SK-N-SH treated with all-trans-retinoic acid at 6 μM for 48 hours (cell line): ENCODE results near the gene RASSF1.

Experiments used
- ATAC-seq: fragments of 200-7000 bp; cut with Tn5 transposase; 3 replicates; pipeline ENCODE4 v1.9.1; 2020; ENCODE audit warnings: mild to moderate bottlenecking, moderate library complexity
- ARNTL ChIP-seq: fragments of 450-650 bp; formaldehyde crosslinking; IDR thresholded peaks from 2 replicates; pipeline ENCODE4 v1.5.0; 2020; ENCODE audit warnings: low read depth, mild to moderate bottlenecking, moderate library complexity, borderline replicate concordance
- BACH2 ChIP-seq: fragments of 250-450 bp; sonication (Bioruptor Pico); IDR thresholded peaks from 2 replicates; pipeline ENCODE4 v1.9.0; 2021; ENCODE audit warnings: mild to moderate bottlenecking, borderline replicate concordance
- CSDC2 ChIP-seq: fragments of 250-450 bp; sonication (Bioruptor Pico); IDR thresholded peaks from 2 replicates; pipeline ENCODE4 v1.5.0; 2020; ENCODE audit warnings: mild to moderate bottlenecking, moderate library complexity
- ESRRG ChIP-seq: fragments of 250-450 bp; sonication (Bioruptor Pico); IDR thresholded peaks from 2 replicates; pipeline ENCODE4 v1.6.1; 2021; ENCODE audit warnings: mild to moderate bottlenecking
- GLIS3 ChIP-seq: fragments of 250-450 bp; sonication (Bioruptor Pico); IDR thresholded peaks from 2 replicates; pipeline ENCODE4 v1.5.0; 2020; ENCODE audit warnings: mild to moderate bottlenecking, moderate library complexity
- ISL1 ChIP-seq: fragments of 250-450 bp; sonication (Bioruptor Pico); IDR thresholded peaks from 2 replicates; pipeline ENCODE4 v2.1.2; 2022; ENCODE audit warnings: mild to moderate bottlenecking, moderate library complexity
- OSR1 ChIP-seq: fragments of 250-450 bp; sonication (Bioruptor Pico); IDR thresholded peaks from 2 replicates; pipeline ENCODE4 v1.8.0; 2022; ENCODE audit warnings: moderate library complexity, mild to moderate bottlenecking, inconsistent platforms
- PATZ1 ChIP-seq: fragments of 250-450 bp; sonication (Bioruptor Pico); IDR thresholded peaks from 2 replicates; pipeline ENCODE4 v1.8.0; 2020; ENCODE audit warnings: mild to moderate bottlenecking, moderate library complexity, borderline replicate concordance
- POU6F1 ChIP-seq: fragments of 250-450 bp; sonication (Bioruptor Pico); IDR thresholded peaks from 2 replicates; pipeline ENCODE4 v1.8.0; 2021; ENCODE audit warnings: low read depth, mild to moderate bottlenecking, moderate library complexity, borderline replicate concordance
- PPARA ChIP-seq: fragments of 250-450 bp; sonication (Bioruptor Pico); IDR thresholded peaks from 2 replicates; pipeline ENCODE4 v1.5.0; 2020; ENCODE audit warnings: mild to moderate bottlenecking, borderline replicate concordance
- RARB ChIP-seq: fragments of 250-450 bp; sonication (Bioruptor Pico); IDR thresholded peaks from 2 replicates; pipeline ENCODE4 v1.8.0; 2021; ENCODE audit warnings: mild to moderate bottlenecking, moderate library complexity
- SNAI2 ChIP-seq: fragments of 250-450 bp; sonication (Bioruptor Pico); IDR thresholded peaks from 2 replicates; pipeline ENCODE4 v1.5.0; 2020; ENCODE audit warnings: mild to moderate bottlenecking, moderate library complexity
- TCF4 ChIP-seq: fragments of 250-450 bp; sonication (Bioruptor Pico); IDR thresholded peaks from 2 replicates; pipeline ENCODE4 v1.8.0; 2021; ENCODE audit warnings: mild to moderate bottlenecking, moderate library complexity, borderline replicate concordance
- TOX ChIP-seq: fragments of 250-450 bp; sonication (Bioruptor Pico); IDR thresholded peaks from 2 replicates; pipeline ENCODE4 v1.8.0; 2021; ENCODE audit warnings: mild to moderate bottlenecking, moderate library complexity, borderline replicate concordance
- TSHZ2 ChIP-seq: fragments of 250-450 bp; sonication (Bioruptor Pico); IDR thresholded peaks from 2 replicates; pipeline ENCODE4 v1.5.0; 2020; ENCODE audit warnings: mild to moderate bottlenecking, moderate library complexity
- ZC3H10 ChIP-seq: fragments of 250-450 bp; sonication (Bioruptor Pico); IDR thresholded peaks from 2 replicates; pipeline ENCODE4 v1.5.1; 2021; ENCODE audit warnings: mild to moderate bottlenecking, moderate library complexity
- ZFP3 ChIP-seq: fragments of 250-450 bp; sonication (Bioruptor Pico); IDR thresholded peaks from 2 replicates; pipeline ENCODE4 v1.5.0; 2020; ENCODE audit warnings: mild to moderate bottlenecking, moderate library complexity
- ZFP30 ChIP-seq: fragments of 450-650 bp; formaldehyde crosslinking; IDR thresholded peaks from 2 replicates; pipeline ENCODE4 v1.5.0; 2022; ENCODE audit warnings: mild to moderate bottlenecking, moderate library complexity
- ZNF565 ChIP-seq: fragments of 450-650 bp; formaldehyde crosslinking; conservative IDR thresholded peaks from 2 replicates; pipeline ENCODE4 v1.5.0; 2020; ENCODE audit warnings: low read depth, mild to moderate bottlenecking, moderate library complexity
- ZNF70 ChIP-seq: fragments of 450-650 bp; formaldehyde crosslinking; IDR thresholded peaks from 2 replicates; pipeline ENCODE4 v1.5.0; 2020; ENCODE audit warnings: mild to moderate bottlenecking, moderate library complexity
- ZNF8 ChIP-seq: fragments of 450-650 bp; formaldehyde crosslinking; IDR thresholded peaks from 2 replicates; pipeline ENCODE4 v1.5.0; 2020; ENCODE audit warnings: mild to moderate bottlenecking, moderate library complexity

Gene RASSF1

GRCh38 chr3:50294492-50295403, 45.9 kb downstream of the RASSF1 start:
- no peak for TF ChIP-seq TOX (CRISPR knock-in tag)
- no peak for TF ChIP-seq OSR1 (CRISPR knock-in tag)
- no peak for TF ChIP-seq ZNF8 (CRISPR knock-in tag)
- no peak for TF ChIP-seq ZC3H10 (CRISPR knock-in tag)
- TF ChIP-seq ISL1, result no peak
- TF ChIP-seq TCF4 (CRISPR knock-in tag), result no peak
- no peak for TF ChIP-seq CSDC2
- TF ChIP-seq RARB (CRISPR knock-in tag), result no peak
- TF ChIP-seq POU6F1 (CRISPR knock-in tag), result no peak
- no peak for ATAC-seq

- ATAC-seq, result no peak
- TF ChIP-seq ZNF8 (CRISPR knock-in tag), result no peak
- TF ChIP-seq ESRRG, result no peak
- TF ChIP-seq TSHZ2, result no peak
- TF ChIP-seq, all 23 proteins: peak for 0
Observed at GRCh38 chr3:50294089-50294488, 46.5 kb downstream of the RASSF1 start.

- no peak for ATAC-seq
- TF ChIP-seq ARNTL, result no peak
- TF ChIP-seq TOX (CRISPR knock-in tag), result no peak
- TF ChIP-seq ZNF8 (CRISPR knock-in tag), result no peak
- no peak for TF ChIP-seq RARB (CRISPR knock-in tag)
- no peak for TF ChIP-seq CSDC2
- TF ChIP-seq PATZ1, result no peak
- no peak for TF ChIP-seq ESRRG
- no peak for TF ChIP-seq ZFP30 (CRISPR knock-in tag)
- no peak for TF ChIP-seq PPARA
- TF ChIP-seq ISL1, result no peak
- no peak for TF ChIP-seq ZFP3 (CRISPR knock-in tag)
- TF ChIP-seq GLIS3 (CRISPR knock-in tag), result no peak
Observed at GRCh38 chr3:50293079-50293801, 47.4 kb downstream of the RASSF1 start.

- TF ChIP-seq ZNF565 (CRISPR knock-in tag) (no peak; the same call in 1 of the 2 replicates), RARB (CRISPR knock-in tag) (no peak), ZNF8 (CRISPR knock-in tag) (peak; percentile 31; the same call in 1 of the 2 replicates), CSDC2 (peak; percentile 93), ZFP3 (CRISPR knock-in tag) (peak; percentile 86), TSHZ2 (peak; percentile 99), ZNF70 (CRISPR knock-in tag) (peak; percentile 59; the same call in 1 of the 2 replicates), SNAI2 (peak; percentile 94), ZFP30 (CRISPR knock-in tag) (peak; percentile 48; the same call in 1 of the 2 replicates), BACH2 (no peak)
- ATAC-seq, result peak; percentile 98
Observed at GRCh38 chr3:50292159-50293078, 48.2 kb downstream of the RASSF1 start, which contains the start of gene IFRD2. Gene IFRD2 (minus strand): TSS chr3:50292429. CDS start chr3:50292274, 155 bp downstream.
